Suprapubic skin (tissue), 4 donors: ENCODE data around the gene CCDC63. TPM values are rescaled to one million over a fixed set of nuclear protein-coding genes. Genes with fewer than 3 reads are reported as not detected.

Experiments used
- DNase-seq, 2 donors: peaks; one replicate each; pipeline ENCODE4 v3.0.0-alpha.2; 2019; ENCODE audit warnings: low spot score in 2 of 2
- H3K27ac ChIP-seq: fragments of 200-600 bp; sonication (generic); one replicate; pipeline ENCODE4 v1.5.1; 2019
- H3K27me3 ChIP-seq: fragments of 200-600 bp; sonication (generic); one replicate; pipeline ENCODE4 v1.5.1; 2019
- H3K36me3 ChIP-seq: fragments of 200-600 bp; sonication (generic); one replicate; pipeline ENCODE4 v1.5.1; 2019
- H3K4me1 ChIP-seq: fragments of 200-600 bp; sonication (generic); one replicate; pipeline ENCODE4 v1.5.1; 2019
- H3K4me3 ChIP-seq: fragments of 200-600 bp; sonication (generic); one replicate; pipeline ENCODE4 v1.5.1; 2019; ENCODE audit warnings: mild to moderate bottlenecking
- H3K9me3 ChIP-seq: fragments of 200-600 bp; sonication (generic); one replicate; pipeline ENCODE4 v1.5.1; 2019
- CTCF ChIP-seq, 2 donors: fragments of 200-600 bp in 1 of 2; fragments of 450-650 bp in 1 of 2; sonication (generic) in 1 of 2; IDR thresholded peaks; one replicate each; pipeline ENCODE4 v1.5.1; 2016 to 2019; ENCODE audit warnings: antibody characterized with exemption in 2 of 2, mild to moderate bottlenecking in 1 of 2, moderate library complexity in 1 of 2
- EP300 ChIP-seq: sonication (generic); formaldehyde crosslinking; IDR thresholded peaks from one replicate; pipeline ENCODE4 v1.6.1; 2017; ENCODE audit warnings: antibody characterized with exemption
- POLR2A ChIP-seq, 2 donors: fragments of 450-650 bp; IDR thresholded peaks; one replicate each; pipeline ENCODE4 v1.6.1; 2017; ENCODE audit warnings: antibody characterized with exemption in 2 of 2, mild to moderate bottlenecking in 2 of 2, moderate library complexity in 2 of 2
- POLR2AphosphoS5 ChIP-seq, 3 donors: sonication (generic); formaldehyde crosslinking; IDR thresholded peaks; one replicate each; pipeline ENCODE4 v1.6.1; 2017; ENCODE audit warnings: antibody characterized with exemption in 3 of 3
- WGBS: methylation state at CpG from one replicate; pipeline ENCODE4 v1.1.5; 2018; 5-methylcytosine and 5-hydroxymethylcytosine counted together
- total RNA-seq, 4 donors: library from RNA; depleted of rRNA; stranded (reverse); fragments of >200 nt; gene quantifications; one replicate each; pipeline ENCODE4 v1.1.0, GENCODE V29; 2016

The CCDC63 gene
- total RNA-seq, 4 donors from 2014 or later = not detected

- WGBS = 47% methylated on average over 7 of the region's 7 CpGs
- no peak overlapping the region for H3K4me3 ChIP-seq
- H3K27me3 ChIP-seq = no peaks in the 10 kb centered on the region
- H3K9me3 ChIP-seq = no peaks in the 10 kb centered on the region
- no peaks in the 10 kb centered on the region for H3K36me3 ChIP-seq
- peaks cover 3% of the 10 kb centered on the region for H3K4me1 ChIP-seq
- TF ChIP-seq EP300 (no peak), POLR2A (IDR thresholded peaks at IDR 0.05) (no peak), CTCF (IDR thresholded peaks at IDR 0.05) (no peak), POLR2AphosphoS5 (IDR thresholded peaks at IDR 0.05) (no peak)
- no peak for DNase-seq
- H3K27ac ChIP-seq = no peak overlapping the region
Observed at GRCh38 chr12:110807640-110808039, 39.1 kb upstream of the CCDC63 start.

GRCh38 chr12:110809149-110809548, 37.6 kb upstream of the CCDC63 start:
- 58% methylated on average over 1 of the region's 1 CpG for WGBS
- Histone ChIP-seq H3K4me1 (no peaks in the 10 kb centered on the region), H3K4me3 (no peak overlapping the region), H3K27ac (no peak overlapping the region), H3K36me3 (no peaks in the 10 kb centered on the region), H3K27me3 (no peaks in the 10 kb centered on the region), H3K9me3 (no peaks in the 10 kb centered on the region)
- no peak for DNase-seq
- TF ChIP-seq CTCF (IDR thresholded peaks at IDR 0.05) (no peak), POLR2A (IDR thresholded peaks at IDR 0.05) (no peak), POLR2AphosphoS5 (IDR thresholded peaks at IDR 0.05) (no peak), EP300 (no peak)

- Histone ChIP-seq H3K36me3 (no peaks in the 10 kb centered on the region), H3K4me3 (no peak overlapping the region), H3K27ac (no peak overlapping the region), H3K9me3 (no peaks in the 10 kb centered on the region), H3K4me1 (no peaks in the 10 kb centered on the region), H3K27me3 (no peaks in the 10 kb centered on the region)
- DNase-seq = no peak
- TF ChIP-seq CTCF (IDR thresholded peaks at IDR 0.05) (no peak), EP300 (no peak), POLR2A (IDR thresholded peaks at IDR 0.05) (no peak), POLR2AphosphoS5 (IDR thresholded peaks at IDR 0.05) (no peak)
- 76% methylated on average over 6 of the region's 6 CpGs for WGBS
Observed at GRCh38 chr12:110811972-110812371, 34.8 kb upstream of the CCDC63 start.

- H3K27ac ChIP-seq = no peak overlapping the region
- no peak for DNase-seq
- H3K4me1 ChIP-seq = no peaks in the 10 kb centered on the region
- H3K27me3 ChIP-seq = no peaks in the 10 kb centered on the region
- H3K9me3 ChIP-seq = no peaks in the 10 kb centered on the region
- H3K4me3 ChIP-seq = no peak overlapping the region
- no peaks in the 10 kb centered on the region for H3K36me3 ChIP-seq
- TF ChIP-seq POLR2AphosphoS5 (IDR thresholded peaks at IDR 0.05) (no peak), POLR2A (IDR thresholded peaks at IDR 0.05) (no peak), EP300 (no peak), CTCF (IDR thresholded peaks at IDR 0.05) (no peak)
- 47% methylated on average over 8 of the region's 8 CpGs for WGBS
Observed at GRCh38 chr12:110813285-110813684, 33.5 kb upstream of the CCDC63 start.

- Histone ChIP-seq H3K9me3 (no peaks in the 10 kb centered on the region), H3K27ac (no peak overlapping the region), H3K4me3 (no peak overlapping the region), H3K4me1 (no peaks in the 10 kb centered on the region), H3K36me3 (no peaks in the 10 kb centered on the region), H3K27me3 (no peaks in the 10 kb centered on the region)
- no peak for DNase-seq
- TF ChIP-seq EP300 (no peak), POLR2A (IDR thresholded peaks at IDR 0.05) (no peak), POLR2AphosphoS5 (IDR thresholded peaks at IDR 0.05) (no peak), CTCF (IDR thresholded peaks at IDR 0.05) (no peak)
- WGBS = 69% methylated on average over 2 of the region's 2 CpGs
Observed at GRCh38 chr12:110813756-110814155, 33.0 kb upstream of the CCDC63 start.
